ENCODE data around the gene CD320. TPM values are rescaled to one million over a fixed set of nuclear protein-coding genes. Genes with fewer than 3 reads are reported as not detected.
"Not testable (repeated sequence)": the region's sequence is repeated elsewhere in the genome, so short reads cannot be mapped to it uniquely, and the experiment has no call there.

Gene CD320
- total and polyA plus RNA-seq, 10 of the 15 experiments (the other 5 are each of a cell fraction or from before 2014, with no cell fraction given) = 1.1 to 134 (median 46.5) TPM

- no peak for TF ChIP-seq CEBPZ (IDR thresholded peaks at IDR 0.05; ENCODE audit: low read depth, low read length)
Observed at GRCh38 chr19:8357007-8357521, 48.9 kb upstream of the CD320 start (continued).

GRCh38 chr19:8355631-8356402, 47.7 kb upstream of the CD320 start:
- no TSS peak for BruUV-seq (replicated peaks)
- Histone ChIP-seq H3K4me3 (no peak overlapping the region), H4K20me1 (ENCODE audit: control insufficient read depth, insufficient read depth) (no peaks in the 10 kb centered on the region), H2AFZ (ENCODE audit: control insufficient read depth, low read depth, low read length) (no peak overlapping the region), H3K4me1 (ENCODE audit: control insufficient read depth, insufficient read depth, low read length) (no peaks in the 10 kb centered on the region), H3K27me3 (replicated peaks in 1 of 2; ENCODE audit: control insufficient read depth in 2 of 2, insufficient read depth in 2 of 2, low read length in 1 of 2) (no peaks in the 10 kb centered on the region), H3K9ac (ENCODE audit: control insufficient read depth, insufficient read depth, low read length) (no peak overlapping the region), H3K36me3 (ENCODE audit: control insufficient read depth in 2 of 2, insufficient read depth in 2 of 2, low read length in 1 of 2) (no peaks in the 10 kb centered on the region), H3K79me2 (ENCODE audit: control insufficient read depth, insufficient read depth, low read length) (no peaks in the 10 kb centered on the region), H3K9me3 (replicated peaks; ENCODE audit: control insufficient read depth, insufficient read depth, low read length) (no peaks in the 10 kb centered on the region; the same call in 2 of the 3 replicates), H3K27ac (ENCODE audit: control insufficient read depth, insufficient read depth) (no peak overlapping the region), H3K4me2 (ENCODE audit: control insufficient read depth, insufficient read depth) (no peak overlapping the region)
- 36% methylated on average over 6 of the region's 6 CpGs for WGBS (ENCODE audit: insufficient coverage, insufficient replicate concordance, low lambda C conversion rate, missing lambda C conversion rate)
- peak; percentile 35; the same call in 2 of the 3 replicates for ATAC-seq
- ChIA-PET RAD21 (ENCODE audit: unreplicated experiment) (interaction anchor here (0.8 to 2.0 kb wide), 2 partner anchors 57 to 224 kb away, joined by 3 to 6 read pairs; partner anchors contain the start of gene MARCHF2), POLR2A (interaction anchor here (0.8 kb wide), 1 partner anchor 34 kb away, joined by 3 read pairs; the partner anchor contains the start of gene RAB11B), CTCF (interaction anchor here (1.2 to 4.1 kb wide), 7 partner anchors 17 to 226 kb away, joined by 3 to 29 read pairs (median 3); partner anchors contain the start of gene MYO1F), SMC1A (ENCODE audit: uncharacterized antibody, unreplicated experiment) (interaction anchor here (0.6 to 1.3 kb wide), 4 partner anchors 26 to 302 kb away, joined by 3 read pairs; no protein-coding TSS in a partner anchor)
- no peak for FAIRE-seq
- in situ Hi-C loops (cut with MboI) = no loop called here
- TF ChIP-seq ZNF24 (IDR thresholded peaks at IDR 0.05) (no peak), NR2F1 (conservative IDR thresholded peaks at IDR 0.05) (0 out of 2 replicates have a peak, but pooled peaks have one; percentile 22)
- DNase-seq (ENCODE audit: low read depth, low spot score) = no peak
- intact Hi-C loops (cut with micrococcal nuclease; ENCODE audit: unreplicated experiment) = no loop called here

GRCh38 chr19:8352845-8353244, 44.7 kb upstream of the CD320 start:
- H3K4me3 ChIP-seq; H3K9me3 ChIP-seq (replicated peaks; ENCODE audit: control insufficient read depth, insufficient read depth, low read length); H3K9ac ChIP-seq (ENCODE audit: control insufficient read depth, insufficient read depth, low read length); H3K4me2 ChIP-seq (ENCODE audit: control insufficient read depth, insufficient read depth); SMC1A ChIA-PET (ENCODE audit: uncharacterized antibody, unreplicated experiment); ATAC-seq; H3K4me1 ChIP-seq (ENCODE audit: control insufficient read depth, insufficient read depth, low read length); H3K79me2 ChIP-seq (ENCODE audit: control insufficient read depth, insufficient read depth, low read length); H2AFZ ChIP-seq (ENCODE audit: control insufficient read depth, low read depth, low read length); BruUV-seq (replicated peaks); in situ Hi-C loops (cut with MboI); H4K20me1 ChIP-seq (ENCODE audit: control insufficient read depth, insufficient read depth); H3K27me3 ChIP-seq (replicated peaks in 1 of 2; ENCODE audit: control insufficient read depth in 2 of 2, insufficient read depth in 2 of 2, low read length in 1 of 2); FAIRE-seq; DNase-seq (ENCODE audit: low read depth, low spot score); H3K36me3 ChIP-seq (ENCODE audit: control insufficient read depth in 2 of 2, insufficient read depth in 2 of 2, low read length in 1 of 2); H3K27ac ChIP-seq (ENCODE audit: control insufficient read depth, insufficient read depth): not testable (repeated sequence)
- POLR2A ChIA-PET = interaction anchor here (0.5 to 0.7 kb wide), 2 partner anchors 94 to 171 kb away, joined by 4 to 6 read pairs; no protein-coding TSS in a partner anchor
- WGBS (ENCODE audit: insufficient coverage, insufficient replicate concordance, low lambda C conversion rate, missing lambda C conversion rate) = 46% methylated on average over 5 of the region's 5 CpGs
- CTCF ChIA-PET = interaction anchor here (1.2 to 4.1 kb wide), 10 partner anchors 10 to 289 kb away, joined by 3 to 29 read pairs (median 6); partner anchors contain the start of genes ANGPTL4, HNRNPM, MARCHF2 and MYO1F
- RAD21 ChIA-PET (ENCODE audit: unreplicated experiment) = interaction anchor here (0.9 to 1.7 kb wide), 2 partner anchors 60 to 234 kb away, joined by 3 read pairs; partner anchors contain the start of gene MARCHF2
- intact Hi-C loops (cut with micrococcal nuclease; ENCODE audit: unreplicated experiment) = loop anchor here (5.0 kb wide), 1 partner anchor 229 kb away; no protein-coding TSS in a partner anchor
